ENCODE measurements around the gene ADAM22.
"Not testable (repeated sequence)": the region's sequence is repeated elsewhere in the genome, so short reads cannot be mapped to it uniquely, and the experiment has no call there.

ADAM22 gene

DNA sequence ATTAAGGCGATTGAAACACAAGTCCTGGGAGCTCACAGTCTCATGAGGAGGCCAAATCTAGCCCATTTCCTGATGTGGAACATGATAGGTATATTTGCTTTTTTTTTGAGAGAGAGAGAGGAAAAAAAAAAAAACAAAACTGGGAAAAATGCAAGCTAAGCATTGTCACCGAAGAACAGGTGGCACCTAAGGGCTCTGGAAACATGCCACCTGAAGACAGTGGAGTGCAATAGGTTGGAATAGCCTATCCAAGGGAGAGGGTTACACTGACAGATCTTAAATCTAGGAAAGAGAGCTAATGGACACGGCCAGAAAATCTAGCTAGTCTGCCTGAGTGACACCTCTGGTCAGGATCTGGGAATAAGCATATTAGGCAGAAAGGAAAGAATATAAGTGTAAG is 175.6 kb downstream of the ADAM22 start:
- DNase-seq (ENCODE audit: low spot score) = no peak

DNA sequence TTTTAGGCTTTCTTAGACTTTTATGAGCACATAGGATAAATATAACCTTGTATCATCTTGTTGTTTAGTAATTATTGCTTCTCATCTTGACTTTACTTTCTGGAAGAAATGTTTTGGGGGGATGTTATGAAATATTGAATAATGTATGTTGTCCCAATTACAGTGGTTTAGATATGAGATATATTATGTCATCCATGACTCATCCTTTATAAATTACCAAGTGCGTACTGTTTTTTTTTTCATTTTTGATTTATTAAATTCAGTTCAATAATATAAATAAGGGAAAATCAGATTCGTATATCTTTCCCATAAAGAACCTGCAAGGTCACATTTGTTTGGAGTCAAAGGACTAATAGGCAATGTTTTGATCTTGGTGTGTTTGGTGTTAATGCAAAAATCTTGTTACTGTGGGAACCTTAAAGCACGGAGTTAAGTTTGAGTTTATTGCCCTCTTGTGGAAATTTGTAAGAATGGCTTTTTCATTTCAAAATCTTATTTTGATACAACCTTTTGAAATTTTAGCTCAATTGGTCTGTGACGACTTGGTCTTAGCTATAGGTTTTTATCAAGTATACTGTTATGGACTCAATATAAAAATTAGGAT is 177.2 kb downstream of the ADAM22 start:
- DNase-seq (ENCODE audit: low spot score) = peak; percentile 49

DNA sequence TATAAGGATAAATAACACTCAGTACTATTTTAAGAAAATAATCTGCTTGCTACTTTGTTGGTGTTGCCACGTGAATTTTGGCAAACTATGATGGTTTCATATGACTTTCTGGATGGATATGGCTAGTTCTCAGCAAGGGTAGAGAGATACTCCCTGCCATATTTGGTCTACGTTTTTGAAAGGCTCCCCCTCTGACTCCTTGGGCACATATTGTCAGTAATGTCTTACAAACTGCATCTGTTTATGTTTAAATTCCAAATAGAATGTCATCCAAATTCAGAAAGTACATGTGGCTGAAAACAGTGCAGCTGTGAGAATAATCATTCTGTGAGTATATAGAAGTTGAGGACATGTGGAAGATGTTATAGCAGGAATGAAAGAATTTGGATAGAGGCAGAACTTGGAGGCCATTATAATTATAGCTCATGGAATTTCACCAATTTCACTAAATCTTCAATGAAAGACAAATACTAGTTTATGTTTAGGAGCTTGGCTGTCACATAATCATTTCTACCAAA is 178.0 kb downstream of the ADAM22 start:
- DNase-seq (ENCODE audit: low spot score) = no peak

DNA sequence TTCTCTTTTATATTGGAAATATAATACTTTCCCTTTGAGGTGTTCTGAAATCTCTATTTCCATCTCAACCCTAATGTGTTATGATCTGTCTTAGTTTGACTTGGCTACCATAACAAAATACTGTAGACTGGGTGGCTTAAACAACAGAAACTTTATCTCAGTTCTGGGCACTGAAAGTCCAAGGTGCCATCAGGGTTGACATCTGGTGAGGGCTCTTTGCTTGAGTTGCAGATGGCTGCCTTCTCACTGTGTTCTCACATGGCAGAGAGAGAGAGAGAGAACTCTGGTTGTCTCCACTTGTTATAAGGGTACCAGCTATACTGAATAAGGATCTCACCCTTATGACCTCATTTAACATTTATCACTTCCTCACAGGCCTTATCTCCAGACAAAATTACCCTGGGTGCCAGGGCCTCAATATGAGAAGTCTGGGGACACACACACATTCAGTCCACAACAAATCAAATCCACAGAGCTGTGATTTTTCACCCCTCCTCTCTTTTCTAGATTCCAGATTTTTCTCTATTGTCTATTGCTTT is 181.3 kb downstream of the ADAM22 start:
- DNase-seq (ENCODE audit: low spot score) = no peak

DNA sequence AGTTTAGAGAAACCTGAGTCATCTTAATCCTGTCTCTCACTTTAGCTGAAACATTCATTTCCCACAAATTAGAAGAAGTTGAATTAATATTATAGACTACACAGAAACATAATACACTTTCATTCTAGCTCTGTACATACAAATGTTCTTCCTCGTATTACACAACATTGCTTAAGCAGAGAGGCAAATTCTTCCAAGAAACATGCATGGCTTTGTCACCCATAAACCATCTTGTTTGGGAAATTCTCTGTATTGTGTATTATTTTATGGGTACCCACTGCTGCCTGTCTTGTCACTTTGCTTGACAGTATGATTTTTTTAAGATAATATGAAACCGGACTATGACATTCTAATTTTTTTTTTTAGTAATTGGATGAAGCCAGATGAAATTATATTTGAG is 181.8 kb downstream of the ADAM22 start:
- DNase-seq (ENCODE audit: low spot score) = no peak

DNA sequence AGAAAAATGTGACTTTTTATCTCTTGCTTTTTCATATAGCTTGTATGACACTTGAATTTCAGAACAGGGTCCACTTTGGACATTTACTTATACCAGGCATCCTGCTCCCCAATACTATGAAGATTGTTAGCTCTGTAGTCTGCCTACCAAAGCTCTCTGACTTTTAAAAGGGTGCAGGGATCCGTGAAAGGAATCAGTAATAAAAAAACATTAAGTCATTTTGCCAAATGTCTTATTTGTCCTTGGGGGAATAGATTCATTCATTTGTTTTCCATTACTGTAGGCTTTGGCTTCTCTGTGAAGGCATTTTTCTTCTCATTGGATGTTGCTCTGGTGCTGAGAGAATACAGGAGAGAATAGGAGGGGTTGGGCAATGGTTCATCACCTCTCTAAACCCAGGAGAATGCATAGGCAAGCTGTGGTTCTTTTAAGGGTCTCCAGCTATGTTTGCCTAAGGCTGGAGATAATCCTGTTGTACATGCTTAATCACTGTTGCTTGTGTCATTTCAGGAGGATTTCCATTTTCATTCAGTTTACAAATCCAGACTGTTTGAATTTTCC is 182.3 kb downstream of the ADAM22 start:
- DNase-seq (ENCODE audit: low spot score) = no peak

DNA sequence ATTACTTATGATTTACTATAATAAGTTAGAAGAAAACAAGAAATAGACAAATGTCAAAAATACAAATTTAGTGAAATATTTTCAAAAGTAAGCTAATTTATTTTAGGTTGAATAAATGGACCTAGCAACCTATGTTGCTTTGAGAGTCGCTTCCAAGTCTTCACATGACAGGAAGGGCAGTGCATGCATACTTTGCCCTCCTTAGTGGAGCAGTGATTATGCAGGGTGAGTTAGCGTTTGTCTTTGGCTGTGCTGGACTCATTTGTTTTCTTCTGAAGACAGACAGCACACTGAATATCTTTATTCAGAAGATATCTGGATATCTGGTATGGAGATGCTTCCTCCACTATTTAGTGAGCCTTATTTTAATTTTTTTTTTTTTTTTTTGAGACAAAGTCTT is 183.3 kb downstream of the ADAM22 start:
- DNase-seq (ENCODE audit: low spot score) = no peak

DNA sequence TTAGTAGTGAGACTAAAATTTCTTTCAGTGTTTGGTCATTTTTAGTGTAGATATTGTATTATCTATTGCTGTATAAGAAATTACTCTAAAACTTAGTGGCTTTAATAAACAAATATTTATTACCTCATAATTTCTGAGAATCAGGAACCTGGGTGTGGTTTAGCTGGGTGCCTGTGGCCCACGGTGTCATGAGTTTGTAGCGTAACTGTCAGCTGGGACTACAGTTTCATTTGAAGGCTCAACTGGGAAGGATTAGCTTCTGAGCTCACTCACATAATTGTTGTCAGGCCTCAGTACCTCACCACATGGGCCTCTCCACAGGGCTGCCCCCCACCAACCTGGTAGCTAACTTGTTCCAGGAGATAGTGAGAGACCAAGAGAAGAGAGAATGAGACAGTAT is 187.3 kb downstream of the ADAM22 start:
- DNase-seq (ENCODE audit: low spot score) = no peak

DNA sequence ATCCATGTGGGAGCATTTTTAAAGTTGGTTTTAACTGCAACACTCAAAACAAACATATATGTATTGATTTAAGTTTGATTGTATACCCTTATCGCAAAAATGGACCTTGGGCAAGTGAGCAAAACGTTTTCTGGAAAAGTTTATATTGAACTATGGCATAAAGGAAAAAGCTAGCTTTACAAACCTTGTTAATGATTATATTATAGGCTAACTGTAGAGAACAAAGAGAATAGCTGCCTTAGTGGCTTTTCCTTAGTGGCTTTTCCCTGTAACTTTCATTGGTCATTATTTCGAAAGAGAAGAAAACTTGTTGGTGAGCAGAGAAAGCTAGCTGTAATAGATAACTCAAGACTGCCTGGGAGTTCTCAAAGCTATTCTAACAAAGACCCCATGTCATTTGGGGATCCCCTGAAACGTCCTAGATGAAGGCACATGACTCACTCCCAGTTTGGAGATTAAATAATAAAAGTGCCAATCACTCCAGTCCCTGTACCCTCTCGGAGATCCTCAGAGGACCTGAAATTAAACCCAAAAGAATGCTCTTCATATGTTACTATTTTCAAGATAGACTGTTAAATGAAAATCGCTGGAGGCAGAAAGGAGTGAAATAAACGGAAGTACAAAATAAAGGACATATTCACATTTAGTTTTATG is 193.7 kb downstream of the ADAM22 start:
- DNase-seq (ENCODE audit: low spot score) = no peak

DNA sequence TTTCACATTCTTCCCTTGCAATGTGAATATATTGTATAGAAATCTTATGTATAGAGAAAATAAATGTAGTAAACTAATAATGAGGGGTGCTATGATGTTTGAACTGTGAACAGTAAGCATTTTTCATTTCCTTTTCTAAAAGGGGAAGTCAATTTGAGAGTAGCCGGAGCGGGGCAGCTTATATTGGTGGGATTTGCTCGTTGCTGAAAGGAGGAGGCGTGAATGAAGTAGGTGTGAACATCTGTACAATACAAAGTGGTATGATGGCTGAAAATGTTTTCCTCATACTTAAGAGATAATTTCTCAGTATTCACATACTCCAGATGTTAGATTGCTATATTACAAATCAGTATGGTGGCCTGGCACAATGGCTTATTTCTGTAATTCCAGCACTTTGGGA is 198.7 kb downstream of the ADAM22 start:
- no peak for DNase-seq (ENCODE audit: low spot score)

DNA sequence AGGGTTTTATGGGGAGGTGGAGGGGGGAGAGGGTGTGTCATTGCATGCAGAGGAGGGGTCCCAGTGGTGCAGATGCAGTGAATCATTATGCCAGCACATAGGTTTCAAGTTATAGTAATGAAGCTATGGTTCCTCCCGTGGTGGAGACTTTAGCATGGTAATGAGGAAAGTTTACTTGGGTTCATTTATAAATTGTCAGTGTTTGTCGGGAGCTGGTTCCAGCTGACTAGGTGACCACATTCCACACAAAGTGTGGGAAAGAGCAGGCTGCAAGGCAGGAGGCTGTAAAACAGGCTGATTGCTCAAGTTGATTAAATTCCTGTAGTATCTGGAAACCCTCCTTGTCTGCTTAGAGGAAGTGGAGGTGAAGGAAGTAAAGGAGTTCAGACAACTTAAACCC is 206.9 kb downstream of the ADAM22 start:
- DNase-seq (ENCODE audit: low spot score) = peak; percentile 10

DNA sequence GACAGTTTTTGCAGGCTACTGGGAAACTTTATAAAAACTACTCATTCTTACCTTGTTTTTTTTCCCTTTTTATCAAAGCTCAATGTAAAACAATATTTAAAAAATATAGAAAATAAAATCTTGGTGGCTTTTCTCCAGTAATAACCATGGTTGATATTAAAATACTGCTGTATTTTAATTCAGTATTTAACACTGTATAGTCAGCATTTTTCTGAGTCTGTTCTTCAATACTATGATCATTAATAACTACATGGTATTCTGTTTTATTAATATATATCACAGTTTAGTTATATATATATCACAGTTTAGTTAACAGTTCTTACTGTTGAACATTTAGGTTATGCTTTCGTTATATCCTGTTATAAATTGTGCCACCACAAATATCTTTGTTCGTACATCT is 207.4 kb downstream of the ADAM22 start:
- DNase-seq (ENCODE audit: low spot score) = no peak

DNA sequence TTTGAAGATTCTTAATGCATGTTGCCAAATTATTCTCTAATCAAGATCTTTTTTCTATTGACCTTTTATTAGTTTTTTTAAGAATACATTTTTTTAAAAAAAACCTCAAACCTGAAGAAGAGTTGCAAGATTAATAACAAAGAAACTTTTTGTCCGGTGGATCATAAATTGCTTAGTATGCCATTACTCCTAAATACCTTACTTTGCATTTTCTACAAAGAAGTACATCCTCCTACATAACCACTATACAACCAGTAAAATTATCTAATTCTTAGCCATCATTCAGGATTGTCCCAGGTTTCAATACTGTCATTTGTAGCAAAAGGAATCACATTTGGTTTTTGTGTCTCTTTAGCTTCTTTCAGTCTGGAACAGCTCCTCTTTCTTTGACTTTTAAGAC is 207.9 kb downstream of the ADAM22 start:
- DNase-seq (ENCODE audit: low spot score) = no peak

DNA sequence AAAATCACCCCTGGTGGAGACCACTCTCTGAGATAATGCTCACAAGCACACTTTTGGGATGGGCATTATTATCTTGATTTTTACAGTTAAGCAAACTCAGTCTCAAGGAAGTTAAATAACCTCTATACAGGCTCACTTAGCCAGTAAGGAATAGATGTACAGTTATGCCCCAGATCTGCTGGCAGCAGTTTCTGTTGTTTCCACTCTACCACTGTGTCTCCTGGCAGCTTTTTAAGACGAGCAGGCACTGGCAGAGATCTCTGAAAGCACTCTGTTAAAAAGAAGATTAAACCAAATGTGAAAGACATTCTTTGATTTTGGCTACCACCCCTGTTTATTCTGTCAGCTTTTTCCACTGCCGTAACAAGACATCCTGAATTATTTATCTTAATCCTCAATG is 212.6 kb downstream of the ADAM22 start:
- no peak for DNase-seq (ENCODE audit: low spot score)

DNA sequence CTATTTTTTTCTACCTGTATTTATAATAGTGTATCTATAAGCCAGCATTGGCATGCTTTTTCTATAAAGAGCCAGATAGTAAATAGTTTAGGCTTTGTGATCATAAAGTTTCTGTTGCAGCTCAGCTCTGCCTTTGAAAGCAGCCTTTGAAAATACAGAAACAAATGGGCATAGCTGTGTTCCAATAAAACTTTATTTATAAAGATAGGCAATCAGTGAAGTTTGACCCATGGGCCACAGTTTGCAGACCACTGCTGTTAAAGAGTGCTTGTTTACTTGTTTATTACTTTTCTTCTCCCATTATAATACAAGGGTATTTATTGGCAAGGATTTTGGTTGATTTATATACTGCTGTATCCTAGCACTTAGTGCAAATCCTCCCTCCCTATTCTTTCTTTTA is 213.3 kb downstream of the ADAM22 start:
- DNase-seq (ENCODE audit: low spot score) = no peak

DNA sequence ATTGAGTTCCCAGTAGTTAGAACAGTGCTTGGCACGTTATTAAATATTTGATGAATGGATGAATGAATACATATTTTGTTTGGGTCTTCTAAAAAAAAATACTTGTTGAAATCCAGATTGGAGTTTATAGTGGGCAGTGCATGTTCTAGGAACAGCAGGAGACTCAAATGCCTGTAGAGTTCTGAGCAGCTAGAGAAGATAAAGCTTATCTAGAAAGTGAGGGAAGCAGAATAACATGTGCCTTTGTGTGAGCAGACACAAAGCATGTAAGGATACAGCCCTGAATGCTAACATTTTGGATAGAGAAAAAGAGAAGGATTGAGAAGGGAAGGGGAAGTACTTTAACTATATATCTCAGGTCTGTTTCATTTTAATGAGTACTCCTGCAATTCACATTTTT is 213.9 kb downstream of the ADAM22 start:
- DNase-seq (ENCODE audit: low spot score) = no peak

DNA sequence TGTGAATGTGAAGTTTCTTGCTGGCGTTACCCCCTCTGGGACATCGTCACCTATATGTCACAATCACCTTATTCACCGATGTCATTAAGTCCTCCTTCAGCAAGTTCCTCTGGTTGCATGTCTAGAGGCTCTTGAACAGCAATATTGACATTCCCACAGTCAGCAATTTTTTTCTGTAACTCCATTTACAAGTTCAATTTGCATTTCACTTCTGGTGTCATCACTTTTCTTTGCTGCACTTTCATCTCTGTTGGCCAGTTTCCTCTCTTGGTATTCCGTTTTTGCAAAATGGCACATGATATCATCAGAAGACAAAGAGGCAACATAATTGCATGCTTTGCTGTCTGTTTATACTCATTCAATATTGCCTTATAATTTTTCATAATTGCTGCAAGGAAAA is 216.0 kb downstream of the ADAM22 start:
- no peak for DNase-seq (ENCODE audit: low spot score)

DNA sequence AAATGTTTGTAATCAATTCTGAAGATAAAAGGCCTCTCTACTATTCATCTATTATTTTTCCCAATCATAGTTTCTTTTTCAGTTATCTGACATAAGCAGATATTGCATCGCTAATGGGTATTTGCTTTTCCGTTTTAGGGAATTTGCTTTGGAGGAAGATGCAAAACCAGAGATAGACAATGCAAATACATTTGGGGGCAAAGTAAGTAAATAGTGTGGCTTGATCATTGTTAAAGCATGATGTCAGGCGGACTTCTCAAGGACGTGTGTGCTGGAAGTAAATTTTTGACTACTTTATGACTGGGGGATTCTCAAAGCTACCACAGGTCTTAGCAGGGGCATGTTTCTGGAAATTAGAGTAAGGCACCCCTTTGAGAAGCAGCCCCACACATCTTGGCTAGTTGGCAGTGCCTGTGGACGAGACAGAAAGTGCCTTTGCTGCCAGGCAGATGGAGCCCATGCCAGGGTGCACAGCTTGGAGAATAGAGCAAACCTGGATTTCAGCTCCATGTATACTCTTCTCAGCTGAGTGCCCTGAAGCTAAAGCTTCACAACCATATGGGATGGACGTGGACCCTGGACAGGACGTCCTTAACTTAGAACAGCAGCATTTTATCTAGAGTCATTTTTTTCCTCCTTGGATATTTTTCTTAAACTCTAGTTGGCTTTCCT is 217.2 kb downstream of the ADAM22 start:
- no peak for DNase-seq (ENCODE audit: low spot score)

DNA sequence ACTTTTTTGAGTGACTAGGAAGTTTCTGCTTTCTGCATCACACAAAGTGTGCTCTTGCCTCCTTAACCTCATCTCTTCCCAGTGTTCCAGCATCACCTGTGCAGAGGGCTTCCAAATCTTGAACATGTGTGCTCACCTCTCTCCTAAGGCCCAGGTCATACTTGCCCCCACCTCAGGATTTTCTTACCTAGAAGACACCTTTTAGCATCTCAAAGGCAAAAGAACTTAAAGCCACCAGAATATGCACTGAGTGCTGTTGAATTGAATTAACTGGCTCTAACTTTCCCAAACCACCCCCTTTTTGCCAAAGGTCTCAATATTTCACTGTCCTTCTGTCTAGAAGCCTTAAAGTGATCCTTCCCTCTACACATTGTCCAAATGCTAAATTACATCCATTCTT is 219.3 kb downstream of the ADAM22 start:
- DNase-seq (ENCODE audit: low spot score) = no peak

DNA sequence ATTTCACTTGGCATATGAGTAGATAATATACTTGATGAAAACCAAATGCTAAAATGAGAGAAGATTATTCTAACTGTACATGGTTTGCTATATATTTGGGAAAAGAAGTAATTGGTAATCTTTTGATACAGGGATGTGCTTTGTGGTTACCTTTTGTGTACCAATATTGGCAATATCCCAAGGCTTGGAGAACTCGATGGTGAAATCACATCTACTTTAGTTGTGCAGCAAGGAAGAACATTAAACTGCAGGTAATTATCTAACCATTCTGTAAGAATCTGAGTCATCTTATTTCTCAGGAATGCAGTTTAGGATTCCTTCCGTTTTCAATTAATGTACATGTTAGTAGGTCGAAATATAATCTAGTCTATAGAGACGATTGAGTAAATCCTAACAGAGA is 221.7 kb downstream of the ADAM22 start:
- DNase-seq (ENCODE audit: low spot score) = no peak

DNA sequence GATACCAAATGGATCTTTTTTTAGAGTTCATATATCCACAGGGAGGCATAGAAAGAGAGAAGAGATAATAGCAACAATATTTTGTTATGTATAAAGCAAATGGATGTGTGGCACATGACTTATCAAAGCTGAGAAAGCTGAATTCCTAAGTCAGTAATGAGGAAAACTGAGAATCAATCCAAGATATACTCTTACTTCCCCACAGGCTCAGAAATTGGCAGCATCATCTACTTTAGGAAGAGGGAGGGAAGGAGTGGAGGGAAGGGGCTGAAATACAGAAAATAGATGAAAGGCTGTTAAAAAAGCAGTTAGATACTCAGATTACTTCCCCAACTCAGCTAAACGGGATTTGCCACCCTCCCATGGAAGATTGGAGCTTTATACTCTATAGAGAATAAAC is 222.3 kb downstream of the ADAM22 start:
- no peak for DNase-seq (ENCODE audit: low spot score)

DNA sequence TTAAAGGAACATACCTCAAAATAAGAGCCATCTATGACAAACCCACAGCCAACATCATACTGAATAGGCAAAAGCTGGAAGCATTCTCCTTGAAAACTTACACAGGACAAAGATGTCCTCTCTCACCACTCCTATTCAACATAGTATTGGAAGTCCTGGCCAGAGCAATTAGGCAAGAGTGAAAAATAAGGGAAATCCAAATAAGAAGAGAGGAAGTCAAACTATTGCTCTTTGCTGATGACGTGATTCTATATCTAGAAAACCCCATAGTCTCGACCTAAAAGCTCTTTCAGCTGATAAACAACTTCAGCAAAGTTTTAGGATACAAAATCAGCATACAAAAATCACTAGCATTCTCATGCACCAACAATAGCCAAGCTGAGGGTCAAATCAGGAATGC is 225.7 kb downstream of the ADAM22 start:
- not testable (repeated sequence) for DNase-seq (ENCODE audit: low spot score)

DNA sequence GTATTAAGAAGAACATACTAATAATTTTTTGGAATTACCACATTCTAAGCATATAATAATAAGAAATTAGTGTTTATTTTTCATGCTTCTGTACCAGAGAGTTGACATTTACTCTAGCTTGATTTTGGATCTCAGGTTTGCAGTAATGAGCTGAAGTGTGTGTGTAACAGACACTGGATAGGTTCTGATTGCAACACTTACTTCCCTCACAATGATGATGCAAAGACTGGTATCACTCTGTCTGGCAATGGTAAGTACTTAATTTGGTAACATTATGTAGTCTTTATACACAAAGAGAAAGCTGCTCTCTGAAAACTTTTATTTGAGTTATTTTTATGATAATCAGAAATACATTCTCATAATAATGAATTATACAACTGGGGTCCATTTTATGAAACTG is 231.6 kb downstream of the ADAM22 start:
- DNase-seq (ENCODE audit: low spot score) = no peak
